Sigmoid colon (tissue), 4 donors: ENCODE measurements around the gene GPC5.

Experiments
- CTCF ChIP-seq, 4 experiments: fragments of 450-650 bp in 3 of 4; fragments of 200-600 bp in 1 of 4; IDR thresholded peaks; one replicate each; pipeline ENCODE4 v1.5.1; 2016 to 2019; ENCODE audit warnings: antibody characterized with exemption in 4 of 4, mild to moderate bottlenecking in 3 of 4, moderate library complexity in 2 of 4
- EP300 ChIP-seq, 4 donors: sonication (generic); formaldehyde crosslinking; IDR thresholded peaks; one replicate each; pipeline ENCODE4 v1.6.1; 2017; ENCODE audit warnings: antibody characterized with exemption in 4 of 4
- POLR2AphosphoS5 ChIP-seq, 4 donors: sonication (generic); formaldehyde crosslinking; IDR thresholded peaks; one replicate each; pipeline ENCODE4 v1.6.1; 2017; ENCODE audit warnings: antibody characterized with exemption in 4 of 4

DNA sequence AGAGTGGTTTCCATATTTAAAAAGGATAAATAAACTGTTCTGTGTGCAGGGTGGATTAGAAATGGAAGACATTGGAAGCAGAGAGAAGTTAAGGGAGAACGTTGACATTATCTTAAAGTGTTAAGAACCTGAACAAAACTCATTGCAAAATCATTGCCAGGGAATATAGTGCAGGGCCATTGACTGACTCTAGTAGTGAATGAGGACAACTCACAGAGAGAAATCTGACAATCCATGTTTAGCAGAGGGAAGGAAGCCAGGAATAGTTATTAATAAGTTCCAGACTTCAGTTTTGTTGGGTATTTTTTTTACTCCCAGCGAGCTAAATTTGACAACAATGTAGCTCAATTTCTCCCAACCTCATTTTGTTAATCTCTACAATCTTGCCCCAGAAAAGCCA, 1273.4 kb downstream of the GPC5 start:
- TF ChIP-seq EP300 (IDR thresholded peaks at IDR 0.05) (no peak), CTCF (IDR thresholded peaks at IDR 0.05) (no peak), POLR2AphosphoS5 (IDR thresholded peaks at IDR 0.05) (no peak)
